Fibroblast of upper back skin (primary cell): Measurements from ENCODE around the gene TRPM3.
"Not testable (repeated sequence)": the region's sequence is repeated elsewhere in the genome, so short reads cannot be mapped to it uniquely, and the experiment has no call there.

ENCODE experiments used
- DNase-seq: peaks from one replicate; pipeline ENCODE4 v3.0.0-alpha.2; 2013

TRPM3 gene

DNA sequence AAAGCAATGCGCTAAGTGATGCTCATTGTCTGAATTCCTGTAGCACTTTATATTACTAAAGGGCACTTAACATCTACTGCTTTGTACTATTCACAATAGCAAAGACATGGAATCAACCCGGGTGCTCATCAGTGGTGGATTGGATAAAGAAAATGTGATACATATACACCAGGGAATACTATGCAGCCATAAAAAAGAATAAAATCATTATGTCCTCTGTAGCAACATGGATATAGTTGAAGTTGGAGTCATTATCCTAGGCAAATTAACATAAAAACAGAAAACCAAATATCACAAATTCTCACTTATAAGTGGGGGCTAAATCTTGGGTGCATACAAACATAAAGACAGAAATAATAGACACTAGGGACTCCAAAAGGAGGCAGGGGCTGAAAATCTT, 308.3 kb downstream of the TRPM3 start:
- no peak for DNase-seq

DNA sequence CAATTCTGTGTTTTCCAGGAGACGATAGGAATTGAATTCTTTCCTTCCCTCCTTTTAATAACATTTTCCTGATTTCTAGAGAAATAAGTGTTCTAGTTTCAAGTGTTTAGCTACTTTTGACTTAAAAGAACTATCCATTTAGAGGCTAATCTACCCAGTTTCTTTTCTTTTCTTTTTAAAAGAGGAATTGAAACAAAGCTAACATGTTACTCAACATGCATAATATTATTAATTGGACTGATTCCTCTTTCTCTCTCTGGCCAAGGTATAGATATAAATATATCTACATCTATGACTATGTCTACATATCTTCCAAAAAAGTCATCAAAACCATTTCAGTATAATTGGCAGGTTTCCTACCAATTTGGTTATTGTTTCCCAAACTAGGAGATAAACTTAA, 309.8 kb downstream of the TRPM3 start:
- DNase-seq, result peak; percentile 13

GRCh38 chr9:70806875-70807274, 314.5 kb downstream of the TRPM3 start:
- no peak for DNase-seq

GRCh38 chr9:70805949-70806348, 315.5 kb downstream of the TRPM3 start:
- DNase-seq, result no peak

GRCh38 chr9:70802758-70803436, 318.5 kb downstream of the TRPM3 start:
- DNase-seq, result no peak

DNA sequence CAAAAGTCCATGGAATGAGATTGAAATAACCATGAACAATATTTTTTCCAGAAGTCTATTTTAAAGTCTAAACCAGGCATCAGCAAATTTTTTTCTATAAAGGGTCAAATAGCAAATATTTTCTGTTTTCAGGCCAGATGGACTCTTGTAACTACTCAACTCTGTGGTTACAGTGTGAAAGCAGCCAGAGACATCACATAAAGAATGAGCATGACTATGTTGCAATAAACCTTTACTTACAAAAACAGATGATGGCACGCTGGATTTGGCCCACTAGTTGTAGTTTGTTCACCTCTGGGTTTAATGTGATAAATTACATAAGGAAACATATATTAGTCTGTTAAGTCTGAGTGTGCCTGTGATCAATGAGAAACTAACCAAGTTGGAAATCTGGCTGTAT, 319.2 kb downstream of the TRPM3 start:
- peak; percentile 67 for DNase-seq

DNA sequence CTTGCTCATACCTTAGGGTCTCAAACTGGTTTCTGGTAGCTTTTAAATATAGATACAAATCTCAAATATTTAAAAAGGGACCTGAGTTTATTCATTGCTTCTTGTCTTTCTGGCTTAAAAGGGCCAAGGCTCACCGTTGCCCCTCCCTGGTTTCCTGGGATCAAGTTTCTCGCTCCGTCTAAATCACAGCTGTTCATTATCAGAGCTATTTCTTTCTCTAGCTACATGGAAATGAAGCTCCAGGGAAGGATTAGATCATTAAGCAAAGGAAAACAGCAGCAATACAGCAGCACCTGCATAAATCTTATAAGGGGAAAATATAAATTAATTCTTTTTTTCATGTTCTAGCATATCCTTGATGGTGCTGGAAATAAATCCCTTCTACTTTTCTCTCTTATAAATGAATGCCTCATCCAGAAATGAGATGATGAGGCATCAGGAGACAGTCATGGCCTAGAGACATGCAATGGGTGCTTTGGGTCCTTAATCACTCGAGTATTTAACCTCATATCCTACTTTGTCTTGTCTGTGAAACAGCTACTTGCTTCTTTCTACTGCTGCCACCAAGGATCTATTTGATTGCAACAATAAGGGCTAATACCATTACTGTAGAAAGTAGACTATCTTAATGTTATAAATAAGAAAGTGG, 320.1 kb downstream of the TRPM3 start:
- DNase-seq, result no peak

DNA sequence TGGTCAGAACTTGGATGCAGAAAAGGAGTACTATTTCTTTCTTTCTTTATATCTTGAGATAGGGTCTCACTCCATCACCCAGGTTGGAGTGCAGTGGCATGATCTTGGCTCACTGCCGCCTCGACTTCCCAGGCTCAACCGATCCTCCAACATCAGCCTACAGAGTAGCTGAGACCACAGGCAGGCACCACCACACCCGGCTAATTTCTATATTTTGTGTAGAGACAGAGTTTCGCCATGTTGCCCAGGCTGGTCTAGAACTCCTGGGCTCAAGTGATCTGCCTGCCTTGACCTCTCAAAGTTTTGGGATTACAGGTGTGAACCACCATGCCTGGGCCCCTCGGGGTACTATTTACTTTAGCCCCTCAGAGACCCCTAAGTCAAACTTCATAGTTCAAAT, 323.4 kb downstream of the TRPM3 start:
- DNase-seq, result no peak

DNA sequence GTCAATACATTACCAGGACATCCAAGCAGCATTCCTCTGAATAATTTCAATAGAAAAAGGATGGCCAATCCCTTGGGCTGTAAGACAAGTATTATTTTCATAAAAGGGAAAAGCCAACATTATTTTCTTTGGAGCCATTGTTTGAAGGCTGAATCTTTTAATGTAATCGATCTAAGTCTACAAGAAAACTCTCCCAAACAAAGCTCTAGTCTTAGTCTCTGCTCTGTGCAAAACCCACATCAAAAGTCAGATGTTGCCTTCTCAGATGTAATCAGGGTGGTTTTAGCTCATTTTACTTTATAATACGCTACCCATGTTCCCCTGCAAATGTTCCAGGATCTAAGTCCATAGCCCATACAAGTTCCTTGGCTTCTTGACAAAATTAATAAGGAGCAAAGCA, 325.6 kb downstream of the TRPM3 start:
- no peak for DNase-seq

- no peak for DNase-seq
Observed at GRCh38 chr9:70792796-70793195, 328.6 kb downstream of the TRPM3 start.

- DNase-seq, result no peak
Observed at GRCh38 chr9:70791936-70792335, 329.5 kb downstream of the TRPM3 start.

- peak; percentile 13 for DNase-seq
Observed at GRCh38 chr9:70789086-70789485, 332.3 kb downstream of the TRPM3 start.

DNA sequence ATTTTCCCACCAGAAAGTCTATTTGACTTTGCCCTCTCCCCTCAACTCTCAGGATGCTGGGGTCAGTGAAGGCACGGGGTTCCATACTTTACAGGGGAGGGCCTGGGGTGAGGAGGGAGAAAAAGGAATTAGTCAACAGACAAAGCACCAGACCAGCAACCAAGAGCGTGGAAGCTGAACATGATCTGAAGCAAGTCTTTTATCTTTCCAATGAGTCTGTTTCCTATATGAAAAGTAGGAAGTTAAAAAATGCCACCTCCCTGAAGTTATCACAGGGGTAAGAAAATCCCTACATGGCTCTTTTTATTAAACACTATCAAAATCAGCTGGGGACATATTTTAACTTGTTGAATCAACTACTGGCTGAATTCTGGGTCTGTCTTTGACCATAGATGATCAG, 337.0 kb downstream of the TRPM3 start:
- no peak for DNase-seq

DNA sequence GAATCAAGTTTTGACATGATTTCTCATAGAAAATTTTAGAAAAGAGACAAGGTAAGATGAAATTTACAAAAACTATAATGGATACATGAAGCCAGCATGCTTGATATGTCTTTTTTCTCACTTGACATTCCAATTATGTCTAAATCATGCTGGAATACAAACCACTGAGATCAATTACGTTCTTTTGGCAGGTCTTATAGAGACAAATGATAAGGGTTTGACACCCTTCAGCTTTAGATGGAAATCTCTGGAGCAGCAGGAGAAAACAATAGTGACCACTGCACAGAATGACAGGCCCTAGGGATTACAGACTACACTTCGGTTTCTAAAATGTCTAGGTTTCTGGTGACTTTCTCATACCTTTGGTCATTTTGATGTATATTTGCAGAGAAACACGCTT, 342.9 kb downstream of the TRPM3 start:
- no peak for DNase-seq

DNA sequence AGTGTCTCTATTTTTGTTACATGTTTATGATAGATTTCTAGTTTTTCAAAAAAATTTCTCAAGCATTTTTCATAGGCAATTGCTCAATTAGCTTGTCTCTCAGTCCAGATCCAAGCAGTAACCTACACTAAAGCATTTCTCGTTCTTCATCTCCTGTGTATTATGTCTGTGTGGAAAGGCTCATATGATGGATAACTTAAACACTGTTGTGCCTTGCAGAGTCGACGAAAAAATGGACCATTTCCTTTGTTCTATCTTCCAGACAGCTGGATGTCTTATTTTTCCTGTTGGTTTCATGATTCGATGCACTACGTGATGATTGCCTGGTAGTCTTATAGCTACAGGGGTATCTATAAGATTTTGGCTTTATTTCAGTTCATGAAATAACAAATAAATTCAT, 347.8 kb downstream of the TRPM3 start:
- DNase-seq, result no peak

DNA sequence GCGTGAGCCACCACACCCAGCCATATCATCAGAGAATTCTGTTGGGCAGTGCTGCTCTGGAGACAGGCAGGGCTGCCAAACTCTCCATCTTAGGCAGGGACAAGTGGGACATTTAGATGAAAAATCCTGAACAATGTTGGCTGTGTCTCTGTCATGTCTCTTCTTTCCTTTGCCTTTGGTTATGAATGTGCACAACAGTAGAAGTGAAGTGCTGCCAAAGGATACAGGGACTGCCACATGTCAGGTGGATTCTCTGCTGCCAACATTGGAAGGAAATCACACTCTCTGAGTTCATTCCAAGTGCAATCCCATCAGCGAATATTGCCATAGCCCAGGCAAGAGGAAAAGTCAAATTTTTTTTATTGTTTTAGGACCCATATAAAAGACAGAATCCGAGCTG, 348.8 kb downstream of the TRPM3 start:
- no peak for DNase-seq

DNA sequence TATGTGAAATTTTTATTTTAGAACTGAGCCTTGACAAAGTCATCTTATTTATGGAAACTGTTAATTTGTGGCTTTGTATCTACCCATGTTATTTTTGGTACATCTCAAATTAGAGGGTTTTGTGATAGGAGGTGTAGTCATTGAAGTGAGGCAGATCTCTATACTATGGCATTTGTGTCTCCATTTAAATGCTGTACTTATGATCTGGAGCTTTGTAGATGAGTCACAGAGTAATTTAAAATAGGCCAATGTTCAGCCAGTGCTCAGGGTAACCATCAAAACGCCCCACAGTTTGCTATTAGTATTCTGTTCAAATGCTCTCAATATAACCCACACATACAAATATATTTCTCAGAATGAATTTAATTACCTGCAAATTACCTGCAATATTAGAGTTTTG, 355.5 kb downstream of the TRPM3 start:
- DNase-seq, result no peak

GRCh38 chr9:70761139-70761670, 360.2 kb downstream of the TRPM3 start:
- DNase-seq, result no peak

- no peak for DNase-seq
Observed at GRCh38 chr9:70760228-70760627, 361.2 kb downstream of the TRPM3 start.

GRCh38 chr9:70753311-70753710, 368.1 kb downstream of the TRPM3 start:
- no peak for DNase-seq

DNA sequence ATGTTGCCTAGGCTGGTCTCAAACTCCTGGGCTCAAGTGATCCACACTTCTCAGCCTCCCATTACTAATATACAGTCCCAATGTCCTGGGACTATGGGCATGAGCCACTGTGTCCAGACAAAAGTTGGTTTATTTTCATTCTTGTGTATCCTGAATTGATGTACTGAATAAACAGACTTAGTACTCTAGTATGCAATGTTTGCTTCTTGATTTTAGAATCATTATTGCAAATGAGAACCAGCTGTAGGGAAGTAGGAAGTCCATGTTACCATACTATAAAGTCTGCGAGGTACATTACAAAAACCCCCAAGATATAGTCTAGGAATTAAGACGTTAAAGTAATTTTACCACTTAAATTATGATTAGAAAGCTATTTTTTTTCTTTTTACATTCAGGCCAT, 372.4 kb downstream of the TRPM3 start:
- DNase-seq, result no peak

DNA sequence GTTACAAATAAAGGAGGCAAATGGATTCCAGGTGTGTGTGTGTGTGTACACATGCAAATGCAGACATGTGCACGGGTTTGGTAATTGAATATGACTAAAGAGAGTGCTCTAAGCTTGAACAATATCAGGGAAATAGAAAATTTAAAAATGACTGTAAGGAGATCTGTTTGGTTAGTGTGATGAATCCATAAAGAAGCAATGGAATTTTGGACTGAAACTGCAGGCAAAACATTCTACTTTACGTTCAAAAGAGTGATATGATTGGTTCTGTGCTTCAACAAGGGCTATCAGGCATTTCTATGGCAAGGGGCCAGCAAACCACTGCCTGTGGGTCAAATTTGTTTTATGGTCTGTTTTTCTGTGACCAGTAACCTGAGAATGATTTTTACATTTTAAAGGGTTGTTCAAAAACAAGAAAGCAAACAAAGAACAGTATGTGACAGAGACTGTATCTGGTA, 374.1 kb downstream of the TRPM3 start:
- DNase-seq, result peak; percentile 69

DNA sequence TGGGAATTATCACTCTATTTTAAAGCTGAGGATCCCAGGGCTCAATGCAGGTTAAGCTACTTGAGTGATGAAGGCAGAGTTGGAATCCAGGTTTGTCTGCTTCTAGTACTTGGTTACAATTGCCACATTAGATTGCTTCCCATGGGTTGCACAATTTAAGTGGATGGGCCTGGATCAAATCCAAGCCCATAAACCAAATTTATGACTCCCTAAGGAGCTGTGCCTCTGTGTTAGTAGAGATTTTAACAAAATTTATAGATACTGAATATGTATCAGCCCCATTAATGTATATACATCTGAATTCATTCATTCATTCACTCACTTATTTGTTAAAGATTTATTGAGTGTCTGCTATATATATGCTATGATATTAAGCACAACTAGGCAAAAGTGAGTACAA, 374.7 kb downstream of the TRPM3 start:
- peak; percentile 76 for DNase-seq

- DNase-seq, result no peak
Observed at GRCh38 chr9:70746316-70746715, 375.1 kb downstream of the TRPM3 start.

DNA sequence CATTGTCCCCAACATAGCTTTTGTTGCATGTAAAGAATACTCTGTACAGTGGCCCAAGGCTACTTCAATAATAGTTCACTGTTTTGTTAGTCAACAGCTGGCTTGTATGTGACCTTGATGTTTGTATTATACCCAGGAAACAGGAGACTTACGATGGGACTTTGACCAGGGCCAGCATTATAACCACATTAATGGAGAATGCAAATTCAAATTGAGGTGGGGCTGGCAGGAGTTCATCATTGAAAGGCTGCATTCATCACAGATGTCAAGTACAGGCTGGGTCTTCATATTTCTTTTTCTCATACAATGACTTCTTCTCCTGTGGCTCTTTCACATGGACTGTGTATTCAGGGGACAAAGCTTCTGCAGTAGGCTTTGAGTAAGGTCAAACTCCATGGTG, 396.6 kb downstream of the TRPM3 start:
- DNase-seq, result not testable (repeated sequence)
